ENCODE data around the gene FBF1. TPM values are rescaled to one million over a fixed set of nuclear protein-coding genes. Genes with fewer than 3 reads are reported as not detected.
"Not testable (repeated sequence)": the region's sequence is repeated elsewhere in the genome, so short reads cannot be mapped to it uniquely, and the experiment has no call there.

Gene FBF1
- total RNA-seq, 1 donor from 2014 or later: 110 TPM

DNA sequence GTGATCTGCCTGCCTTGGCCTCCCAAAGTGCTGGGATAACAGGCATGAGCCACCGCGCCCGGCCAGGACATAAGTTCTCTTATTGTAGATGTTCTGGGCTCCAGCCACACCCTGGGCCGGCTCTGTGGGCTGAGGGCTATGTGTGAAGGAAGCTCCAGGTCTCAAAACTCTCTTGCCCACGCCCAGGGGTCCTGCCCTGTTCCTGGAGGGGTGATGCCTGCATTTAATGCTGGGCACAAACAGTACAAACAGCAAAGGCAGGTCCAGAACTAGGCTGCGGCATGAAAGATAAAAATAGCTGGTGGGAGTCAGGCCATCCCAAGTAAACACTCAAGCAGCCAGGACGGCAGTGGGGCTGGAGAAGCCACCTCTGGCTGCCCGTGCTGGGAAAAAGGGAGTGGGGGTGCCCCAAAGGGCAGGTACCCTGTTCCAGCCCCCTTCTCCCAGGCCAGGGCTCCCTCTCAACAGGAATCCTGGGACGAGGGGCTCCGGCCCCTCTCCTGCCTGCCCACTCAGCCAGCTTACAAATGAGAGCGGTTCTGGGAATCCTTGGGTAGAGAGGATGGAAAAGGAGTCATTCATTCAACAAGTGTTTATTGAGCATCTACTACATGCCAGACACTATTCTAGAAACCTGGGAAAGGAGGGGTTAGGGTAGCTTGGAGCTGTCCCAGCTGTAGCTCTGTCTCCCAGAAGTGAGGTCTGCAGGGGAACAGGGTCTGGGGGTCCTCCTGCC, 67.1 kb downstream of the FBF1 start:
- Mint-ChIP-seq H3K27me3 (ENCODE audit: unreplicated experiment) (peaks cover 5% of the 10 kb centered on the region), H3K4me1 (ENCODE audit: low read depth, unreplicated experiment) (peaks cover 2% of the 10 kb centered on the region), H3K27ac (ENCODE audit: unreplicated experiment) (no peak overlapping the region), H3K4me3 (ENCODE audit: unreplicated experiment) (no peak overlapping the region), H3K36me3 (ENCODE audit: unreplicated experiment) (no peaks in the 10 kb centered on the region), H3K9me3 (ENCODE audit: unreplicated experiment) (peaks cover 4% of the 10 kb centered on the region)
- DNase-seq: no peak
- TF ChIP-seq, protein P1, sequence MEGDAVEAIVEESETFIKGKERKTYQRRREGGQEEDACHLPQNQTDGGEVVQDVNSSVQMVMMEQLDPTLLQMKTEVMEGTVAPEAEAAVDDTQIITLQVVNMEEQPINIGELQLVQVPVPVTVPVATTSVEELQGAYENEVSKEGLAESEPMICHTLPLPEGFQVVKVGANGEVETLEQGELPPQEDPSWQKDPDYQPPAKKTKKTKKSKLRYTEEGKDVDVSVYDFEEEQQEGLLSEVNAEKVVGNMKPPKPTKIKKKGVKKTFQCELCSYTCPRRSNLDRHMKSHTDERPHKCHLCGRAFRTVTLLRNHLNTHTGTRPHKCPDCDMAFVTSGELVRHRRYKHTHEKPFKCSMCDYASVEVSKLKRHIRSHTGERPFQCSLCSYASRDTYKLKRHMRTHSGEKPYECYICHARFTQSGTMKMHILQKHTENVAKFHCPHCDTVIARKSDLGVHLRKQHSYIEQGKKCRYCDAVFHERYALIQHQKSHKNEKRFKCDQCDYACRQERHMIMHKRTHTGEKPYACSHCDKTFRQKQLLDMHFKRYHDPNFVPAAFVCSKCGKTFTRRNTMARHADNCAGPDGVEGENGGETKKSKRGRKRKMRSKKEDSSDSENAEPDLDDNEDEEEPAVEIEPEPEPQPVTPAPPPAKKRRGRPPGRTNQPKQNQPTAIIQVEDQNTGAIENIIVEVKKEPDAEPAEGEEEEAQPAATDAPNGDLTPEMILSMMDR (IDR thresholded peaks at IDR 0.05; ENCODE audit: partially characterized antibody, unreplicated experiment): no peak

DNA sequence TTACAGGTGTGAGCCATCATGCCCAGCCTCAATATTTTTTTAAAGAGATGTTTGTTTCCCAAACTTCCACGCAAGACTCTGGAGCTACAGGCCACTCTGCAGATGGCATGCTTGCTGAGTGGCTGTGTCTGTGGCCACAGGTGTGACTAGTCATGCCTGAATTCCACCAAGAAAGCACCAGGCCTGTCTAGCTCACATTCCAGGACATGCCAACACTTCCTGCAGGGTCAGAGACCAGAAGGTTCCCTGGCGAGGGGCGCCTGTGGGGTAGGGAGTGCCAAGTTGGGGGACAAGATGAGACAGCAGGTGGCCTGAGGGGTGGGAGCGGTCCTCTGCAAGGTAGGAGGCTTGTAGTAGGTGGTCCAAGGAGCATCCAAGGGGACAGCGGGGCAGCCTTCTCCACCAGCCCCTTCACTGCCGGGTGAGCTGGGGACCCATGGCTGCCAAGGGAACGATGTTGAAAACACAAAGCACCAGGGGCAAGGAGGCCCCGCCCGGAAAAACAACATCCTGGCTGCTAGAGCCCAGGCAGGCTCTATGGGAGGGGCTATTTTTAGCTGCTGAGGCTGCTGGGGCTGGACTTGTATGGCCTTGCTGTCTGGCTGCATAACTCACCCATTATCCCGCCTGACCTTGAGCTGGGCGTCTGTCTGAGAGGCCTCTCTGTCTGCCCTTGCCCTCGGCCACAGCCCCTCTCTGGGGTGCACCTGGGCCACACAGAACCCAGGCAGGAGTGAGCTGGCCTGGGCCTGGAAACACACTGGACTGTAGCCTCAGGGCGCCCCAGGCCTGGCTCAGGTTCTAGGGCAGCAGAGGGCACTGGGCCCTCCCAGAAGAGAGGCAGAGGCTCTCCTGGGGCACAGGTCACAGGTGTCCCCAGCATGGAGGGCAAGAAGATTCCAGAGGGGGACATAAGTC, 68.1 kb downstream of the FBF1 start:
- no peak for DNase-seq
- peaks cover 5% of the 10 kb centered on the region for H3K27me3 Mint-ChIP-seq (ENCODE audit: unreplicated experiment)
- H3K9me3 Mint-ChIP-seq (ENCODE audit: unreplicated experiment): peaks cover 4% of the 10 kb centered on the region
- no peak overlapping the region for H3K4me3 Mint-ChIP-seq (ENCODE audit: unreplicated experiment)
- H3K36me3 Mint-ChIP-seq (ENCODE audit: unreplicated experiment): no peaks in the 10 kb centered on the region
- H3K27ac Mint-ChIP-seq (ENCODE audit: unreplicated experiment): no peak overlapping the region
- peaks cover 2% of the 10 kb centered on the region for H3K4me1 Mint-ChIP-seq (ENCODE audit: low read depth, unreplicated experiment)
- TF ChIP-seq, protein P1 (IDR thresholded peaks at IDR 0.05; ENCODE audit: partially characterized antibody, unreplicated experiment): no peak

DNA sequence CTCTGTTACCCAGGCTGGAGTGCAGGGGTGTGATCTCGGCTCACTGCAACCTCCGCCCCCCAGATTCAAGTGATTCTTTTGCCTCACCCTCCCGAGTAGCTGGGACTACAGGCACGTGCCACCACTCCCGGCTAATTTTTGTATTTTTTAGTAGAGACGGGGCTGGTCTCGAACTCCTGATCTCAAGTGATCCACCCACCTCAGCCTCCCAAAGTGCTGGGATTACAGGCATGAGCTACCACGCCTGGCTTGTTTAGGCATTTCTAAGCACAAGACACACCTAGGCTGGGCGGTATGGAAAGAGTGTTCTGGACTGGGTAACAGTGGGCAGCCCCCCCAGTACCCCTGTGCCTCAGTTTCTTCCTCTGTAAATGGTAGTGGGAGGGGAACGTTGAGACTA, 70.6 kb downstream of the FBF1 start:
- not testable (repeated sequence) for H3K27ac Mint-ChIP-seq (ENCODE audit: unreplicated experiment); H3K9me3 Mint-ChIP-seq (ENCODE audit: unreplicated experiment); H3K4me1 Mint-ChIP-seq (ENCODE audit: low read depth, unreplicated experiment); DNase-seq; H3K4me3 Mint-ChIP-seq (ENCODE audit: unreplicated experiment); H3K36me3 Mint-ChIP-seq (ENCODE audit: unreplicated experiment); H3K27me3 Mint-ChIP-seq (ENCODE audit: unreplicated experiment)

- Mint-ChIP-seq H3K4me1 (ENCODE audit: low read depth, unreplicated experiment) (peaks cover 4% of the 10 kb centered on the region), H3K9me3 (ENCODE audit: unreplicated experiment) (peaks cover 4% of the 10 kb centered on the region), H3K36me3 (ENCODE audit: unreplicated experiment) (no peaks in the 10 kb centered on the region), H3K27me3 (ENCODE audit: unreplicated experiment) (peaks cover 6% of the 10 kb centered on the region), H3K4me3 (ENCODE audit: unreplicated experiment) (no peak overlapping the region), H3K27ac (ENCODE audit: unreplicated experiment) (no peak overlapping the region)
- TF ChIP-seq, protein P1 (IDR thresholded peaks at IDR 0.05; ENCODE audit: partially characterized antibody, unreplicated experiment): no peak
- no peak for DNase-seq
Observed at GRCh38 chr17:75869282-75870141, 71.3 kb downstream of the FBF1 start.

DNA sequence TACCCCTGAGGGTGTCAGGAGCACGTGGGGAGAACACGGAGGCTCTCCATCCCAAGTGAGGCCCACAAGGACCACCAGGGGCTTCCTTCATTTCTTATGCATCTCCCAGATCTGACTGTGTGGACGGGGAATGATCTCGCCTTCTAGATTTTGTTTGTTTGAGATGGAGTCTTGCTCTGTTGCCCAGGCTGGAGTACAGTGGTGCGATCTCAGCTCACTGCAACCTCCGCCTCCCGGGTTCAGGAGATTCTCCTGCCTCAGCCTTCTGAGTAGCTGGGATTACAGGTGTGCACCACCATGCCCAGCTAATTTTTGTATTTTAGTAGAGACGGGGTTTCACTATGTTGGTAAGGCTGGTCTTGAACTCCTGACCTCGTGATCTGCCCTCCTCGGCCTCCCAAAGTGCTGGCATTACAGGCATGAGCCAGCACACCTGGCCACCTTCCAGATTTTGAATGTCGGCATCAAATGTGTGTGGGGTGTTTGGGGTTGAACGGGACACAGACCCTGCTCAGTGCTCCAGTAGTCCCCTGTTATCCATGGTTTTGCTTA, 72.0 kb downstream of the FBF1 start:
- H3K27ac Mint-ChIP-seq (ENCODE audit: unreplicated experiment); H3K4me3 Mint-ChIP-seq (ENCODE audit: unreplicated experiment); H3K9me3 Mint-ChIP-seq (ENCODE audit: unreplicated experiment); H3K4me1 Mint-ChIP-seq (ENCODE audit: low read depth, unreplicated experiment); H3K27me3 Mint-ChIP-seq (ENCODE audit: unreplicated experiment); H3K36me3 Mint-ChIP-seq (ENCODE audit: unreplicated experiment); DNase-seq: not testable (repeated sequence)

GRCh38 chr17:75865404-75866188, 75.2 kb downstream of the FBF1 start:
- DNase-seq; H3K4me3 Mint-ChIP-seq (ENCODE audit: unreplicated experiment); H3K36me3 Mint-ChIP-seq (ENCODE audit: unreplicated experiment); H3K27me3 Mint-ChIP-seq (ENCODE audit: unreplicated experiment); H3K4me1 Mint-ChIP-seq (ENCODE audit: low read depth, unreplicated experiment); H3K9me3 Mint-ChIP-seq (ENCODE audit: unreplicated experiment): not testable (repeated sequence)
- peak overlapping the region; percentile 34 for H3K27ac Mint-ChIP-seq (ENCODE audit: unreplicated experiment)

DNA sequence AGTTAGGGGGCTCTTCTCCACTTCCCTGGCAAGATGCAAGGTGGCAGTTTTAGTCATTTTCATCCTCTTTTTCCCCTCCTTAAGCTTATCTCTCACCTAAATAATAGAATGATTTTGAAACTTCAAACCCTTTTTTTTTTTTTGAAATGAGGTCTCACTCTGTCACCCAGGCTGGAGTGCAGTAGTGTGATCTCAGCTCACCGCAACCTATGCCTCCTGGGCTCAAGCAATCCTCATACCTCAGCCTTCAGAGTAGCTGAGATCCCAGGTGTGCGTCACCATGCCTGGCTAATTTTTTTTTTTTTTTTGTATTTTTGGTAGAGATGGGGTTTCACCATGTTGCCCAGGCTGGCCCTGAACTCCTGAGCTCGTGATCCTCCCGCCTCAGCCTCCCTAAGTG, 76.0 kb downstream of the FBF1 start:
- not testable (repeated sequence) for H3K36me3 Mint-ChIP-seq (ENCODE audit: unreplicated experiment); H3K27ac Mint-ChIP-seq (ENCODE audit: unreplicated experiment); H3K4me1 Mint-ChIP-seq (ENCODE audit: low read depth, unreplicated experiment); H3K4me3 Mint-ChIP-seq (ENCODE audit: unreplicated experiment); H3K27me3 Mint-ChIP-seq (ENCODE audit: unreplicated experiment); H3K9me3 Mint-ChIP-seq (ENCODE audit: unreplicated experiment); DNase-seq

All from glutamatergic neuron (in vitro differentiated cells).